OCI-LY7 (cell line): Measurements from ENCODE around the gene CSHL1.

Experiments used
- EZH2phosphoT487 ChIP-seq: fragments of 200-600 bp; sonication (generic); IDR thresholded peaks from 2 replicates; pipeline ENCODE4 v1.6.1; 2018; ENCODE audit warnings: low read depth, borderline replicate concordance, mild to moderate bottlenecking, mixed run types, antibody characterized with exemption, low read length, moderate library complexity, mixed read lengths
- TF ChIP-seq, protein P1 (sequence below): fragments of 200-600 bp; sonication (generic); conservative IDR thresholded peaks from 2 replicates; pipeline ENCODE4 v1.5.1; 2014; ENCODE audit warnings: mild to moderate bottlenecking, antibody characterized with exemption, low read length, moderate library complexity, mixed read lengths

DNA sequence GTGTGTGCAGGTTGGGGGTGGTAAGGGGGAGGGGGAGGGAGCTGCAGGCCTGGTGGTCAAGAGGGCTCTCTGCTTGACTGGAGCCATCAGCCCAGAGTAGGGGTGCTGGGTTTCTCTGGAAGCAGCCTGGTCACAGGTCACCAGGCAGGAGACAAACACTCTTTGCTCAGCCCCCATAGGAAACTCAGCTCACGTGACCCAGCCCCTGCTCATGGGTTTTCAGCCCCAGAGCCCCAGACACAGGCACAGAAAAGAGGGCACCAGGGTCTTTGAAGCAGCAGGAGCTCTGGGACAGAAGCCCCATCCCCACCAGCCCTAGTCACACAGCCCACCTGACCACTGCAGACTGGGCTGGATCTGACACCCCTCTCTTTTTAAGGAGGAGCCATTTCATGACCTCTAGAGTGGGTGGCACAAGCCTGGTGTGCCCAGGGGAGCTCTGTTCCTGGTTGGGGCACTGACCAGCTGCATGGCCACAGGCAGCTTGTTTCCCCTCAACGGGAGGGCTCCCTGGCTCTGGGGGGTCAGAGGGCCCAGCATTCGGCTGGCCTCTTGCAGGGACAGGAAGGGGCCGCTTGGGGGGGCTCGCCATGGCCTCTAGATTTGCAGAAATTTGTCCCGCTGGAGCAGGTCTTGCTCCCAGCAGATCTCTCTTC is 34.9 kb upstream of the CSHL1 start:
- TF ChIP-seq, protein P1, sequence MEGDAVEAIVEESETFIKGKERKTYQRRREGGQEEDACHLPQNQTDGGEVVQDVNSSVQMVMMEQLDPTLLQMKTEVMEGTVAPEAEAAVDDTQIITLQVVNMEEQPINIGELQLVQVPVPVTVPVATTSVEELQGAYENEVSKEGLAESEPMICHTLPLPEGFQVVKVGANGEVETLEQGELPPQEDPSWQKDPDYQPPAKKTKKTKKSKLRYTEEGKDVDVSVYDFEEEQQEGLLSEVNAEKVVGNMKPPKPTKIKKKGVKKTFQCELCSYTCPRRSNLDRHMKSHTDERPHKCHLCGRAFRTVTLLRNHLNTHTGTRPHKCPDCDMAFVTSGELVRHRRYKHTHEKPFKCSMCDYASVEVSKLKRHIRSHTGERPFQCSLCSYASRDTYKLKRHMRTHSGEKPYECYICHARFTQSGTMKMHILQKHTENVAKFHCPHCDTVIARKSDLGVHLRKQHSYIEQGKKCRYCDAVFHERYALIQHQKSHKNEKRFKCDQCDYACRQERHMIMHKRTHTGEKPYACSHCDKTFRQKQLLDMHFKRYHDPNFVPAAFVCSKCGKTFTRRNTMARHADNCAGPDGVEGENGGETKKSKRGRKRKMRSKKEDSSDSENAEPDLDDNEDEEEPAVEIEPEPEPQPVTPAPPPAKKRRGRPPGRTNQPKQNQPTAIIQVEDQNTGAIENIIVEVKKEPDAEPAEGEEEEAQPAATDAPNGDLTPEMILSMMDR, result no peak; the same call in 1 of the 2 replicates
- TF ChIP-seq EZH2phosphoT487, result no peak
